ENCODE measurements around the gene TLK1.

The TLK1 gene

DNA sequence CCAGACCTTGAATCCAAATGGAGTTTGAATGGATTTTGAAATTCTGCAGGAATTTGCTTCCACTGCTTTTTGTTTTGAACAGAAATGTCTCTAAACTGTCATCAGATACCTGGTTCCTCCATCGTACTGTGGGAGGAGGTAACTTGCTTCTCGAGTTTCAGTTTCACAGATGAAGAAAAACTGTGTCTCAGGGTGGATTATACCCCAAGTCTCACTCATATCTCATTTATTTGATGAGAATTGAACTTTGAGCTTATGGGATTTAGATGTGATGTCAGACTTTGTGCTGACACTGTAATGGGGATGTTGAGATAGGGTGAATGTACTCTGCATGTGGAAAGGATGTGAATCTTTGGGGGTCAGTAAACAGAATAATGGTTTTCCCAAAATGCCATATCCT, 124.2 kb downstream of the TLK1 start:
- no peak for TF ChIP-seq GABPA (IDR thresholded peaks at IDR 0.05; ENCODE audit: low read depth)
- TF ChIP-seq POLR2AphosphoS5 (IDR thresholded peaks at IDR 0.05; ENCODE audit: low read depth): no peak
- TF ChIP-seq, protein P1, sequence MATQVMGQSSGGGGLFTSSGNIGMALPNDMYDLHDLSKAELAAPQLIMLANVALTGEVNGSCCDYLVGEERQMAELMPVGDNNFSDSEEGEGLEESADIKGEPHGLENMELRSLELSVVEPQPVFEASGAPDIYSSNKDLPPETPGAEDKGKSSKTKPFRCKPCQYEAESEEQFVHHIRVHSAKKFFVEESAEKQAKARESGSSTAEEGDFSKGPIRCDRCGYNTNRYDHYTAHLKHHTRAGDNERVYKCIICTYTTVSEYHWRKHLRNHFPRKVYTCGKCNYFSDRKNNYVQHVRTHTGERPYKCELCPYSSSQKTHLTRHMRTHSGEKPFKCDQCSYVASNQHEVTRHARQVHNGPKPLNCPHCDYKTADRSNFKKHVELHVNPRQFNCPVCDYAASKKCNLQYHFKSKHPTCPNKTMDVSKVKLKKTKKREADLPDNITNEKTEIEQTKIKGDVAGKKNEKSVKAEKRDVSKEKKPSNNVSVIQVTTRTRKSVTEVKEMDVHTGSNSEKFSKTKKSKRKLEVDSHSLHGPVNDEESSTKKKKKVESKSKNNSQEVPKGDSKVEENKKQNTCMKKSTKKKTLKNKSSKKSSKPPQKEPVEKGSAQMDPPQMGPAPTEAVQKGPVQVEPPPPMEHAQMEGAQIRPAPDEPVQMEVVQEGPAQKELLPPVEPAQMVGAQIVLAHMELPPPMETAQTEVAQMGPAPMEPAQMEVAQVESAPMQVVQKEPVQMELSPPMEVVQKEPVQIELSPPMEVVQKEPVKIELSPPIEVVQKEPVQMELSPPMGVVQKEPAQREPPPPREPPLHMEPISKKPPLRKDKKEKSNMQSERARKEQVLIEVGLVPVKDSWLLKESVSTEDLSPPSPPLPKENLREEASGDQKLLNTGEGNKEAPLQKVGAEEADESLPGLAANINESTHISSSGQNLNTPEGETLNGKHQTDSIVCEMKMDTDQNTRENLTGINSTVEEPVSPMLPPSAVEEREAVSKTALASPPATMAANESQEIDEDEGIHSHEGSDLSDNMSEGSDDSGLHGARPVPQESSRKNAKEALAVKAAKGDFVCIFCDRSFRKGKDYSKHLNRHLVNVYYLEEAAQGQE (IDR thresholded peaks at IDR 0.05; ENCODE audit: insufficient replicate concordance, low read depth): no peak
- no peak for TF ChIP-seq SPI1 (IDR thresholded peaks at IDR 0.05; ENCODE audit: borderline replicate concordance, low read depth)
- TF ChIP-seq, protein P2, sequence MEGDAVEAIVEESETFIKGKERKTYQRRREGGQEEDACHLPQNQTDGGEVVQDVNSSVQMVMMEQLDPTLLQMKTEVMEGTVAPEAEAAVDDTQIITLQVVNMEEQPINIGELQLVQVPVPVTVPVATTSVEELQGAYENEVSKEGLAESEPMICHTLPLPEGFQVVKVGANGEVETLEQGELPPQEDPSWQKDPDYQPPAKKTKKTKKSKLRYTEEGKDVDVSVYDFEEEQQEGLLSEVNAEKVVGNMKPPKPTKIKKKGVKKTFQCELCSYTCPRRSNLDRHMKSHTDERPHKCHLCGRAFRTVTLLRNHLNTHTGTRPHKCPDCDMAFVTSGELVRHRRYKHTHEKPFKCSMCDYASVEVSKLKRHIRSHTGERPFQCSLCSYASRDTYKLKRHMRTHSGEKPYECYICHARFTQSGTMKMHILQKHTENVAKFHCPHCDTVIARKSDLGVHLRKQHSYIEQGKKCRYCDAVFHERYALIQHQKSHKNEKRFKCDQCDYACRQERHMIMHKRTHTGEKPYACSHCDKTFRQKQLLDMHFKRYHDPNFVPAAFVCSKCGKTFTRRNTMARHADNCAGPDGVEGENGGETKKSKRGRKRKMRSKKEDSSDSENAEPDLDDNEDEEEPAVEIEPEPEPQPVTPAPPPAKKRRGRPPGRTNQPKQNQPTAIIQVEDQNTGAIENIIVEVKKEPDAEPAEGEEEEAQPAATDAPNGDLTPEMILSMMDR (IDR thresholded peaks at IDR 0.05; ENCODE audit: insufficient read depth, low read length): no peak
- no peak for DNase-seq (ENCODE audit: low read depth in 1 of 2, low spot score in 1 of 2)

DNA sequence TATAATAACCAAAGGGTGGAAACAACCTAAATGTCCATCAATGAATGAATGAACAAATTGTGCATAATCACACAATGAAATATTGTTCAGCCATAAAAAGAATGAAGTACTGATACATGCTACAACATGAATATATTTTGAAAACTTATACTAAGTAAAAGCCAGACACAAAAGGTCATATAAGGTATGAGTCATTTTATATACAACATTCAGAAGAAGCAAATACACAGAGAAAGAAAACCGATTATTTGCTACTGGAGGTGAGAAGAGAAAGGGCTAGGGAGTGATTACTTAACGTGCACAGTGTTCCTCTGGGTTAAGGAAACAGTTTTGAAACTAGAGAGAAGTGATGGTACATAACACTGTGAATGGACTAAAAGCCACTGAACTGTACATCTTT, 126.4 kb downstream of the TLK1 start:
- no peaks in the 10 kb centered on the region for H3K27me3 ChIP-seq (ENCODE audit: insufficient read depth, poor library complexity, severe bottlenecking)

More for the DNA sequence above, 124.2 kb downstream of the TLK1 start:
- Histone ChIP-seq H3K27me3 (ENCODE audit: insufficient read depth, poor library complexity, severe bottlenecking) (no peaks in the 10 kb centered on the region), H3K27ac (replicated peaks) (no peak overlapping the region), H3K4me3 (replicated peaks; ENCODE audit: insufficient read depth, low read length) (no peak overlapping the region)

DNA sequence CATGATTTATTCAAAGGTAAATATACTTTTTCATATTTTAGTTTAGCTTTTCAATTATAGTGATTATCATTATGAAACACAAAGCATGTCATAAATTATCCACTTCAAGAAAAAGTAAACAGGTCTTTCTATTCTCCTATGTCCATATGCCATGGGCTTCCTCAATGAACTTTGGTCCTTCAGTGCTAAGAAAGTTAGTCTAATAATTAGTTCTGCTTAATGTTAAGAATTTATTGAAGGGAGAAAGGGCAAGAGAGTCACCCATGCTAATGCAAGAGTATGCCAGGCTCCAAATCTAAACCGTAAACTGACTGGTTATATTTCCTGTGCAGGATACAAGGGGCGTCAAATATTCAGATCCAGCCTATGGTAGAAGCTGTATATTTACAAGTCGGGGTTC, 135.5 kb downstream of the TLK1 start:
- Histone ChIP-seq H3K27me3 (ENCODE audit: insufficient read depth, poor library complexity, severe bottlenecking) (no peaks in the 10 kb centered on the region), H3K27ac (replicated peaks) (no peak overlapping the region), H3K4me3 (replicated peaks; ENCODE audit: insufficient read depth, low read length) (no peak overlapping the region)
- no peak for DNase-seq (ENCODE audit: low read depth in 1 of 2, low spot score in 1 of 2)
- TF ChIP-seq, protein P1 (IDR thresholded peaks at IDR 0.05; ENCODE audit: insufficient replicate concordance, low read depth): no peak
- TF ChIP-seq GABPA (IDR thresholded peaks at IDR 0.05; ENCODE audit: low read depth): no peak
- TF ChIP-seq POLR2AphosphoS5 (IDR thresholded peaks at IDR 0.05; ENCODE audit: low read depth): no peak
- TF ChIP-seq, protein P2 (IDR thresholded peaks at IDR 0.05; ENCODE audit: insufficient read depth, low read length): no peak
- TF ChIP-seq SPI1 (IDR thresholded peaks at IDR 0.05; ENCODE audit: borderline replicate concordance, low read depth): no peak

More for the DNA sequence above, 126.4 kb downstream of the TLK1 start:
- Histone ChIP-seq H3K4me3 (replicated peaks; ENCODE audit: insufficient read depth, low read length) (no peak overlapping the region), H3K27ac (replicated peaks) (no peak overlapping the region)
- TF ChIP-seq SPI1 (IDR thresholded peaks at IDR 0.05; ENCODE audit: borderline replicate concordance, low read depth): no peak
- TF ChIP-seq, protein P2 (IDR thresholded peaks at IDR 0.05; ENCODE audit: insufficient read depth, low read length): no peak
- TF ChIP-seq, protein P1 (IDR thresholded peaks at IDR 0.05; ENCODE audit: insufficient replicate concordance, low read depth): no peak
- no peak for TF ChIP-seq POLR2AphosphoS5 (IDR thresholded peaks at IDR 0.05; ENCODE audit: low read depth)
- DNase-seq (ENCODE audit: low read depth in 1 of 2, low spot score in 1 of 2): no peak

All from HL-60 (cell line).